ENCODE measurements around the gene LPAR6.
"Not testable (repeated sequence)": the region's sequence is repeated elsewhere in the genome, so short reads cannot be mapped to it uniquely, and the experiment has no call there.

The LPAR6 gene

GRCh38 chr13:48443442-48444208 is 30.7 kb upstream of the LPAR6 start:
- no peaks in the 10 kb centered on the region for H3K36me3 ChIP-seq (ENCODE audit: insufficient read depth, low read length)
- no peak overlapping the region for H3K9ac ChIP-seq (ENCODE audit: insufficient read length)
- H3K9me3 ChIP-seq (ENCODE audit: low read depth, low read length): no peaks in the 10 kb centered on the region
- H3K27ac ChIP-seq: no peak overlapping the region
- H3K4me3 ChIP-seq: no peak overlapping the region
- DNase-seq (ENCODE audit: low read depth, low spot score): no peak
- TF ChIP-seq POLR2AphosphoS5 (IDR thresholded peaks at IDR 0.05; ENCODE audit: borderline replicate concordance, low read depth, low read length) (no peak), EZH2 (IDR thresholded peaks at IDR 0.05) (no peak), FOXP2 (optimal IDR thresholded peaks at IDR 0.05; ENCODE audit: control extremely low read depth, extremely low read length, insufficient read depth) (no peak)

DNA sequence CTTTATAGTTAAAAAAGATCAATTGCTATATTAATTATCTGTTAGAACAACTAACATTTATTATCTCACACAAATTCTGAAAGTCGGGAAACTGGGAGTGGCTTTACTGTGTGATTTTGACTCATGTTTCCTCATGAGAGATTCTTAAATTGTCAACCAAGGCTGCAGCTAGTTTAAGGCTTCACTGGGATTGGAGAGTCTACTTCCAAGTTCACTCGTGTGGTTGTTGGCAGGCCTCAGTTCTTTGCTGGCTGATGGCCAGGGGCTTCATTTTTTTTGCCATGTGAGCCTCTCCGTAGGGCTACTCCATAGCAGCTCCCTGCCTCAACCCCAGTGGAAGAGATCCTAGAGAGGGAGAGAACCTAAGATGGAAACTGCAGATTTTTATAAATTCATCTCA is 24.5 kb upstream of the LPAR6 start:
- no peak overlapping the region for H3K4me3 ChIP-seq
- no peak overlapping the region for H3K9ac ChIP-seq (ENCODE audit: insufficient read length)
- no peaks in the 10 kb centered on the region; the same call in none of the 2 replicates for H3K36me3 ChIP-seq (ENCODE audit: insufficient read depth, low read length)
- DNase-seq (ENCODE audit: low read depth, low spot score): no peak
- no peaks in the 10 kb centered on the region for H3K9me3 ChIP-seq (ENCODE audit: low read depth, low read length)
- no peak overlapping the region for H3K27ac ChIP-seq
- TF ChIP-seq FOXP2 (optimal IDR thresholded peaks at IDR 0.05; ENCODE audit: control extremely low read depth, extremely low read length, insufficient read depth) (no peak), POLR2AphosphoS5 (IDR thresholded peaks at IDR 0.05; ENCODE audit: borderline replicate concordance, low read depth, low read length) (no peak), EZH2 (IDR thresholded peaks at IDR 0.05) (no peak)

GRCh38 chr13:48436661-48437288 is 23.9 kb upstream of the LPAR6 start:
- no peaks in the 10 kb centered on the region; the same call in none of the 2 replicates for H3K36me3 ChIP-seq (ENCODE audit: insufficient read depth, low read length)
- no peak overlapping the region for H3K9ac ChIP-seq (ENCODE audit: insufficient read length)
- DNase-seq (ENCODE audit: low read depth, low spot score): no peak
- no peaks in the 10 kb centered on the region for H3K9me3 ChIP-seq (ENCODE audit: low read depth, low read length)
- TF ChIP-seq EZH2 (IDR thresholded peaks at IDR 0.05) (no peak), FOXP2 (optimal IDR thresholded peaks at IDR 0.05; ENCODE audit: control extremely low read depth, extremely low read length, insufficient read depth) (no peak)
- H3K27ac ChIP-seq: no peak overlapping the region
- H3K4me3 ChIP-seq: no peak overlapping the region

DNA sequence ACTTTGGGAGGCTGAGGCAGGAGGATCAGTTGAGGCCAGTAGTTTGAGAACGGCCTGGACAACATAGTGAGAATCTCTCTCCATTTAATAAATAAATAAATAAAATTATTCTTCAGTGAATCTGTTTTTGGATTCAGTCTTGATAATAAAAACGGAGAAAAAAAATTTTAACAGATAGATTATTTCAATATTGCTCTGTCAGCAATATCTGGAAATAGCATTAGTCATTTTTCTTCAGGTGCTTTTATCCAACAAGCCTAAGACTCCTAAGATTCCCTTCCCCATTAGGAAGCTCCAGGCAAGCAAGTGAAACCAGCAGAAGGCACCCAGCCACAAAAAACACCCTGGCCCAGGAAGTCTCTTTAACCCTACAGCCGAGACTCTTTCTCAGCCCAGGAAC is 21.3 kb upstream of the LPAR6 start:
- Histone ChIP-seq H3K9me3 (ENCODE audit: low read depth, low read length) (no peaks in the 10 kb centered on the region), H3K4me3 (no peak overlapping the region), H3K27ac (no peak overlapping the region), H3K36me3 (ENCODE audit: insufficient read depth, low read length) (no peaks in the 10 kb centered on the region; the same call in none of the 2 replicates), H3K9ac (ENCODE audit: insufficient read length) (no peak overlapping the region)
- DNase-seq (ENCODE audit: low read depth, low spot score): no peak
- TF ChIP-seq EZH2 (IDR thresholded peaks at IDR 0.05): no peak
- no peak for TF ChIP-seq FOXP2 (optimal IDR thresholded peaks at IDR 0.05; ENCODE audit: control extremely low read depth, extremely low read length, insufficient read depth)
- no peak for TF ChIP-seq POLR2AphosphoS5 (IDR thresholded peaks at IDR 0.05; ENCODE audit: borderline replicate concordance, low read depth, low read length)

GRCh38 chr13:48431987-48432615 is 19.2 kb upstream of the LPAR6 start:
- peak overlapping the region; percentile 37 for H3K9ac ChIP-seq (ENCODE audit: insufficient read length)
- TF ChIP-seq POLR2AphosphoS5 (IDR thresholded peaks at IDR 0.05; ENCODE audit: borderline replicate concordance, low read depth, low read length) (no peak), FOXP2 (optimal IDR thresholded peaks at IDR 0.05; ENCODE audit: control extremely low read depth, extremely low read length, insufficient read depth) (no peak), EZH2 (IDR thresholded peaks at IDR 0.05) (no peak)
- peak overlapping the region; percentile 80 for H3K27ac ChIP-seq
- H3K36me3 ChIP-seq (ENCODE audit: insufficient read depth, low read length): no peaks in the 10 kb centered on the region; the same call in none of the 2 replicates
- peak overlapping the region; percentile 44; the same call in 1 of the 2 replicates for H3K4me3 ChIP-seq
- DNase-seq (ENCODE audit: low read depth, low spot score): no peak
- H3K9me3 ChIP-seq (ENCODE audit: low read depth, low read length): no peaks in the 10 kb centered on the region

GRCh38 chr13:48431431-48431830 is 18.5 kb upstream of the LPAR6 start:
- Histone ChIP-seq H3K9me3 (ENCODE audit: low read depth, low read length) (no peaks in the 10 kb centered on the region), H3K27ac (peak overlapping the region; percentile 80), H3K9ac (ENCODE audit: insufficient read length) (peak overlapping the region; percentile 37), H3K36me3 (ENCODE audit: insufficient read depth, low read length) (no peaks in the 10 kb centered on the region; the same call in none of the 2 replicates), H3K4me3 (peak overlapping the region; percentile 44; the same call in 1 of the 2 replicates)
- TF ChIP-seq EZH2 (IDR thresholded peaks at IDR 0.05) (no peak), POLR2AphosphoS5 (IDR thresholded peaks at IDR 0.05; ENCODE audit: borderline replicate concordance, low read depth, low read length) (no peak), FOXP2 (optimal IDR thresholded peaks at IDR 0.05; ENCODE audit: control extremely low read depth, extremely low read length, insufficient read depth) (no peak)
- DNase-seq (ENCODE audit: low read depth, low spot score): no peak

- Histone ChIP-seq H3K9ac (ENCODE audit: insufficient read length) (no peak overlapping the region), H3K27ac (no peak overlapping the region), H3K4me3 (no peak overlapping the region), H3K9me3 (ENCODE audit: low read depth, low read length) (no peaks in the 10 kb centered on the region), H3K36me3 (ENCODE audit: insufficient read depth, low read length) (no peaks in the 10 kb centered on the region; the same call in none of the 2 replicates)
- no peak for TF ChIP-seq EZH2 (IDR thresholded peaks at IDR 0.05)
- DNase-seq (ENCODE audit: low read depth, low spot score): no peak
Measured at GRCh38 chr13:48429886-48430285, 17.0 kb upstream of the LPAR6 start.

DNA sequence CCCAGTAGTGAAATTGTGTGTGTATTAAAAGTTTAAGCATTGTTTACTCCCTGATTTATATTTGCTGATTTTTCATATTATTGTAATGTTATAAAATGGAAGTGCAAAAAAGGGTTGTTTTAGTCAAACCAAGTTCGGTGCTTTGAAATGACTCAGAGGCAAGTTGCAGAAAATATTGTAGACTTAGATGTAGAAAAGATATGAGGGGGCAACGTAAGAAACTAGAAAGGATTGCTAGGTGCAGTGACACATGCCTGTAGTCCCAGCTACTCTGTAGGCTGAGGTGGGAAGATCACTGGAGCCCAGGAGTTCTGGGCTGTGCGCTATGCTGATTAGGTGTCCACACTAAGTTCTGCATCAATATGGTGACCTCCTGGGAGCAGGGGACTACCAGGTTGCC is 16.1 kb upstream of the LPAR6 start:
- H3K4me3 ChIP-seq: no peak overlapping the region
- TF ChIP-seq FOXP2 (optimal IDR thresholded peaks at IDR 0.05; ENCODE audit: control extremely low read depth, extremely low read length, insufficient read depth): no peak
- TF ChIP-seq POLR2AphosphoS5 (IDR thresholded peaks at IDR 0.05; ENCODE audit: borderline replicate concordance, low read depth, low read length): no peak
- no peak for TF ChIP-seq EZH2 (IDR thresholded peaks at IDR 0.05)
- H3K9ac ChIP-seq (ENCODE audit: insufficient read length): no peak overlapping the region
- no peaks in the 10 kb centered on the region; the same call in 1 of the 2 replicates for H3K36me3 ChIP-seq (ENCODE audit: insufficient read depth, low read length)
- no peak overlapping the region for H3K27ac ChIP-seq
- H3K9me3 ChIP-seq (ENCODE audit: low read depth, low read length): no peaks in the 10 kb centered on the region
- no peak for DNase-seq (ENCODE audit: low read depth, low spot score)

DNA sequence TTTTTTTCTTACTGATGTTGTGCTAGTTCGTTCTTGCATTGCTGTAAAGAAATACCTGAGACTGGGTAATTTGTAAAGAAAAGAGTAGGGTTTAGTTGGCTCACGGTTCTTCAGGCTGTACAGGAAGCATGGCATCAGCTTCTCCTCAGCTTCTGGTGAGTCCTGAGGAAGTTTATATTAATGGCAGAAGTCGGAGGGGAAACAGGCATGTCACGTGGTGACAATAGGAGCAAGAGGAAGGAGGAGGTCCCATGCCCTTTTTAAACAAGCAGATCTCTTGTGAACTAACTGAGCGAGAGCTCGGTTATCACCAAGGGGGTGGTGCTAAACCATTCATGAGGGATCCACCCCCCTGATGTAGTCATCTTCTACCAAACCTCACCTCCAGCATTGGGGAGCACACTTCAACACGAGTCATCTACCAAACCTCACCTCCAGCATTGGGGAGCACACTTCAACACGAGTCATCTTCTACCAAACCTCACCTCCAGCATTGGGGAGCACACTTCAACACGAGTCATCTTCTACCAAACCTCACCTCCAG is 13.9 kb upstream of the LPAR6 start:
- H3K9me3 ChIP-seq (ENCODE audit: low read depth, low read length); H3K36me3 ChIP-seq (ENCODE audit: insufficient read depth, low read length); H3K4me3 ChIP-seq; DNase-seq (ENCODE audit: low read depth, low spot score); H3K27ac ChIP-seq; H3K9ac ChIP-seq (ENCODE audit: insufficient read length): not testable (repeated sequence)
